GM12864 (cell line): ENCODE data around the gene ENOSF1.
"Not testable (repeated sequence)": the region's sequence is repeated elsewhere in the genome, so short reads cannot be mapped to it uniquely, and the experiment has no call there.

ENCODE experiments used
- DNase-seq: peaks from one replicate; pipeline ENCODE4 v3.0.0-alpha.2; 2011; ENCODE audit warnings: low read depth
- H3K4me3 ChIP-seq: 2 replicates; pipeline ENCODE4 v1.5.1; 2011; ENCODE audit warnings: mild to moderate bottlenecking, low read depth, low read length, control low read depth
- CTCF ChIP-seq: IDR thresholded peaks from 2 replicates; pipeline ENCODE4 v1.5.1; 2011; ENCODE audit warnings: low read depth, mild to moderate bottlenecking, moderate library complexity, low read length, control low read depth, inconsistent platforms; ENCODE audit errors: missing control alignments

Gene ENOSF1

GRCh38 chr18:682833-683232 is 29.6 kb downstream of the ENOSF1 start:
- no peak for TF ChIP-seq CTCF
- H3K4me3 ChIP-seq, result no peak overlapping the region
- DNase-seq, result no peak

- not testable (repeated sequence) for H3K4me3 ChIP-seq, DNase-seq
Measured at GRCh38 chr18:682416-682815, 30.0 kb downstream of the ENOSF1 start.

DNA sequence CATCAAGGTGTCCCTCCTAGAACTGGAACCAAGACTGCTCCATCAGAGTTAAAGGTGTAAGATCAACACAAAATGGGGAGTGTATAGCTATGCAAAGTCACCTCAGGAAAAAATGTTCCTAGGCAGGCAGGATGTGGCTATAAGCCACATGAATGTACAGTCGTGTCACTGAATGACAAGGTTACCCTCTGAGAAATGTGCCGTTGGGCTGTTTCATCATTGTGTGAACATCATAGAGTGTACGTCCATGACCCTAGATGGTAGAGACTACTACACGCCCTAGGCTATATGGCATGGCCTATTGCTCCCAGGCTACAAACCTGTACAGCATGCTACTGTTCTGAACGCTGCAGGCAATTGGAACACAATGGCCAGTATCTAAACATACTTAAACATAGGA is 30.4 kb downstream of the ENOSF1 start:
- DNase-seq, result no peak
- no peak overlapping the region for H3K4me3 ChIP-seq
- TF ChIP-seq CTCF, result no peak

DNA sequence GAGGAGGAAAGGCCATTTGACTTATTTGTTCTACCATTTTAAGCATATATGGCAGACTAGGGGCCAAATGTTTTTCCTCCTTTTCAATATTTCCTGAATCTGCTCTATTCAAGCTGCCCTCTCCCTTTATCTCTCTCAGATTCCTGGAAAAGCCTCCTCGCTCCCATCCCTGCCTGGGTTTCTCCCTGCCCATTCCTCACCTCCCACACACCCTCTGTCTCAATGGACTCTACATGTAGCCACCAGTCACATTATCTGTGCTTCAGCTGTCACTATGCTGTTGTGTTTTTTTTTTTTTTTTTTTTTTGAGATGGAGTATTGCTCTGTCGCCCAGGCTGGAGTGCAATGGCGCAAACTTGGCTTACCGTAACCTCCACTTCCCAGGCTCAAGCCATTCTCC is 32.0 kb downstream of the ENOSF1 start:
- H3K4me3 ChIP-seq, result no peak overlapping the region
- DNase-seq, result no peak
- no peak for TF ChIP-seq CTCF

- H3K4me3 ChIP-seq, result no peak overlapping the region
- TF ChIP-seq CTCF, result no peak
- DNase-seq, result no peak
Measured at GRCh38 chr18:679516-679915, 32.9 kb downstream of the ENOSF1 start.

- DNase-seq, result no peak
- no peak overlapping the region for H3K4me3 ChIP-seq
- no peak for TF ChIP-seq CTCF
Measured at GRCh38 chr18:678482-679182, 33.8 kb downstream of the ENOSF1 start.

GRCh38 chr18:677951-678381 is 34.5 kb downstream of the ENOSF1 start:
- H3K4me3 ChIP-seq, result no peak overlapping the region
- no peak for TF ChIP-seq CTCF
- no peak for DNase-seq
